CD4-positive, alpha-beta T cell treated with Interleukin-6 at 100 ng/mL for 8 hours (primary cell): ENCODE results near the gene ISYNA1.

Experiments used
- DNase-seq: peaks from one replicate; pipeline ENCODE4 v3.0.0-alpha.2; 2020; ENCODE audit warnings: mixed read lengths, low spot score

ISYNA1 gene

GRCh38 chr19:18392417-18392816 is 45.5 kb downstream of the ISYNA1 start:
- no peak for DNase-seq

- no peak for DNase-seq
These were observed 46.3 kb downstream of the ISYNA1 start for GRCh38 chr19:18391509-18392075.

GRCh38 chr19:18390065-18390907 is 47.6 kb downstream of the ISYNA1 start:
- no peak for DNase-seq

- DNase-seq: no peak
These were observed 48.2 kb downstream of the ISYNA1 start for GRCh38 chr19:18389726-18390064.

- DNase-seq: no peak
These were observed 48.8 kb downstream of the ISYNA1 start for GRCh38 chr19:18388960-18389725.

- peak; percentile 73 for DNase-seq
These were observed 49.6 kb downstream of the ISYNA1 start for GRCh38 chr19:18388100-18388959.

GRCh38 chr19:18386543-18387271 is 51.2 kb downstream of the ISYNA1 start:
- no peak for DNase-seq

GRCh38 chr19:18385675-18386542 is 52.0 kb downstream of the ISYNA1 start, which contains the start of gene GDF15:
TSS of gene GDF15 (plus strand) at chr19:18386158. CDS start at chr19:18386190, 32 bp downstream.
- DNase-seq: peak; percentile 6

GRCh38 chr19:18385359-18385674 is 52.6 kb downstream of the ISYNA1 start:
- DNase-seq: no peak

- no peak for DNase-seq
These were observed 53.2 kb downstream of the ISYNA1 start for GRCh38 chr19:18384775-18385174.
